ENCODE data around the gene PLOD2.

- TF ChIP-seq TAF1 (IDR thresholded peaks at IDR 0.05; ENCODE audit: low read depth) (no peak), CREB1 (IDR thresholded peaks at IDR 0.05; ENCODE audit: low read depth) (no peak), RAD21 (IDR thresholded peaks at IDR 0.05; ENCODE audit: low read depth) (no peak), USF1 (IDR thresholded peaks at IDR 0.05) (no peak), REST (IDR thresholded peaks at IDR 0.05; ENCODE audit: low read depth) (no peak), YY1 (IDR thresholded peaks at IDR 0.05; ENCODE audit: low read depth) (no peak), MAX (IDR thresholded peaks at IDR 0.05) (no peak)
Measured at GRCh38 chr3:146156666-146157314, 4.2 kb downstream of the PLOD2 start.
